Endothelial cell of coronary artery (primary cell): ENCODE data around the gene TSHZ3. TPM values are rescaled to one million over a fixed set of nuclear protein-coding genes. Genes with fewer than 3 reads are reported as not detected.

Experiments used
- total RNA-seq: library from RNA; depleted of rRNA; stranded (reverse); fragments of >200 nt; gene quantifications from 2 replicates; pipeline ENCODE4 v1.2.3, GENCODE V29; 2014

The TSHZ3 gene
- total RNA-seq: 3.6 and 5.1 TPM in 2 replicates

DNA sequence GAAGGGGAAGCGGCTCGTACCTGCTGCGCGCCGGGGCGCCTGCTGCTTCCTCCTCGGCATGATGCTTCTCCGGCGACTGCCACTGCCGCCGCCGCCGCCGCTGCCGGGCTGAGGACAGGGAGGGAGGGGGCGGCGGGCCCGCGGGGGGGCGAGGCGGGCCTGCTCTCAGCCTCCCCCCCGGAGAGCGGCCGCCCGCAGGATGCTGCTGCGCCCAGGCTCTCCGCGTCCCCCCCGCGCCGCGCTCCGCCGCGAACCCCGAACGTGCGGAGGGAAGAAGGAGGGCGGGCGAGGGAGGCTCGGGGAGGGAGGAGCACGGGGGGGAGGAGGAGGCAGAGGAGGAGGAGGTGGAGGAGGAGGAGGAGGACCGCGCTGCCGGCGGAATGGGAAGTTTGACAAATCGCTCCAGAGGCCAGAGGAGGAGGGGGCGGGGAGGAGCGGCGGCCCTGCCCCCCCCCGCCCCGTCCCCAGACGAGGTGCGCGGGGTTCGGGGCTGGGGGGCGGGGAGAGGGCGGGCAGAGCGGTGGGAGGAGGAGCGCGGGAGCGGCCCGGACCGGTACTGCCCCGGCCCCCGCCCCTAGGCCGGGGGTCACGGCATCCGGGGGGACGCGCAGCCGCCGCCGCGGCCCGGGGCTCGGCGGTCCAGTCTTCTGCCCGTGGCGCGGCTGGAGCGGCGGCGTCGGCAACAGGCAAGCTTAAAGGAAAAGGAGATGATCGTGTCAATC lies at the start of gene TSHZ3:
Gene TSHZ3 (minus strand): TSS at position 277 of the 722 bp plus-strand sequence. CDS start 217 bp downstream, at position 60.

